Measurements from ENCODE around the gene CYP27C1.
"Not testable (repeated sequence)": the region's sequence is repeated elsewhere in the genome, so short reads cannot be mapped to it uniquely, and the experiment has no call there.

The CYP27C1 gene, protein sequence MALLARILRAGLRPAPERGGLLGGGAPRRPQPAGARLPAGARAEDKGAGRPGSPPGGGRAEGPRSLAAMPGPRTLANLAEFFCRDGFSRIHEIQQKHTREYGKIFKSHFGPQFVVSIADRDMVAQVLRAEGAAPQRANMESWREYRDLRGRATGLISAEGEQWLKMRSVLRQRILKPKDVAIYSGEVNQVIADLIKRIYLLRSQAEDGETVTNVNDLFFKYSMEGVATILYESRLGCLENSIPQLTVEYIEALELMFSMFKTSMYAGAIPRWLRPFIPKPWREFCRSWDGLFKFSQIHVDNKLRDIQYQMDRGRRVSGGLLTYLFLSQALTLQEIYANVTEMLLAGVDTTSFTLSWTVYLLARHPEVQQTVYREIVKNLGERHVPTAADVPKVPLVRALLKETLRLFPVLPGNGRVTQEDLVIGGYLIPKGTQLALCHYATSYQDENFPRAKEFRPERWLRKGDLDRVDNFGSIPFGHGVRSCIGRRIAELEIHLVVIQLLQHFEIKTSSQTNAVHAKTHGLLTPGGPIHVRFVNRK

DNA sequence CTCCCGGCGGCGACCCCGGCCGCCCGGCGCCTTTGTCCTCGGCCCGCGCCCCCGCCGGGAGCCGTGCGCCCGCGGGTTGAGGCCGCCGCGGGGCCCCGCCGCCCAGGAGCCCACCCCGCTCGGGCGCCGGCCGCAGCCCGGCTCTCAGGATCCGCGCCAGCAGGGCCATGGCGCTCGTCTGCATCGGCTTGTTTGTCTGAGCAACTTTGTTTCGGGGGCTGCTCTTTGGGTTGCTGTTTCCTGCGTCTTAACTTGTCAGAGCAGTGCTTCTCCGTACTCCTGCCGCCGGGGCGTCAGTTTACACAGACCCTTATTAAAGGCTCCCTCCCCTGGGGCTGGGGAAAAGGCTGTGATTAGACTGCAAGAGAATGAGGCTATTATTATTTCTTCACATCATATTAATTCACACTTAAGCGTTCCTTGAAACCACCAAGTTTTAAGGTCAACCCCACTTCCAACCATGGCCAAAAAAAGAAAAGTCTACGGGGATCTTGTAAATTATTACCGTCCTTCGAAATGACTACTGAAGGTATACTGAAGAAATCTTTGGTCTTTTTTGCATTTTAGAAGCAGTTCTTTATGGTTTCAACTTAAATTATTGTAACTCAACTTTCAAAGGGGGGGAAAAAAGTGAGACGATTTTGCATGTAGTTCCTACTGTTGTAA lies at the start of gene CYP27C1:
TSS of gene CYP27C1 (minus strand) at position 198 of the 666 bp plus-strand sequence. CDS start at position 169, 29 bp downstream.
- DNase-seq (ENCODE audit: low read depth): no peak

DNA sequence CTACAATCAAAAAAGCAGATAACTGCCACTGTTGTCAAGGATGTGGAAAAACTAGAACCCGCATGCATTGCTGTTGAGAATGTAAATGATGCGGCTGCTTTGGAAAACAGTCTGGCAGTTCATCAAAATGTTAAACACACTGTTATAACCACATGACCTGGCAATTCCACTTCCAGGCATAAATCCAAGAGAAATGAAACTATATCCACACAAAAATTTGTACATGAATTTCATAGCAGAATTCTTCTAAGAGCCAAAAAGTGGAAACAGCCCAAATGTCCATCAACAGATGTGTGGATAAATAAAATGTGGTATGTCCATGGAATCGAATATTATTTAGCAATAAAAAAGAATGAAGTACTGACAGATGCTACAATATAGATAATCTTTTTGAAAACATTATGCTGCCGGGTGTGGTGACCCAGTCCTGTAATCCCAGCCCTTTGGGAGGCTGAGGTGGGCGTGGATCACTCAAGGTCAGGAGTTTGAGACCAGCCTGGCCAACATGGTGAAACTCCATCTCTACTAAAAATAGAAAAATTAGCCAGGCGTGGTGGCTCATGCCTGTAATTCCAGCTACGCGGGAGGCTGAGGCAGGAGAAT lies 41.8 kb upstream of the CYP27C1 start:
- DNase-seq (ENCODE audit: low read depth): no peak

DNA sequence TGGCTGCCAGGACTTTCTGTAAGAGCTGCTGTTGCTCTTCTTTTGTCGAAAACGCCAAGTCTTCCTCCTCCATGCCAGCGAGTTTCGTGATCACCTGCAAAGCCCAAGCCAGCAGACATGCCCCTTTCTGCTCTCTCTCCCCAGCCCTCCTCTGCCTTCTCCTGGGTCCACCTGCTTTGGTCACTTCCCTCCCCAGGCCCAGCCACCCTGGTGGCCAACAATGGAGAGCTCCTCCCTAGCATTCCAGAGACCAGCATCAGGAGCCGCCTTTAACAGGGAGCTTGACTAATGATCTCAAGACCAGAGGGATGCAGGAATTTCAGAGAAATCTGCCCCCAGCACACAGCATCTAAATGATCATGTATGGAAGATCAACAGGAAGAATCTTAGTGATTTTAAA lies 39.3 kb upstream of the CYP27C1 start:
- DNase-seq (ENCODE audit: low read depth): no peak

DNA sequence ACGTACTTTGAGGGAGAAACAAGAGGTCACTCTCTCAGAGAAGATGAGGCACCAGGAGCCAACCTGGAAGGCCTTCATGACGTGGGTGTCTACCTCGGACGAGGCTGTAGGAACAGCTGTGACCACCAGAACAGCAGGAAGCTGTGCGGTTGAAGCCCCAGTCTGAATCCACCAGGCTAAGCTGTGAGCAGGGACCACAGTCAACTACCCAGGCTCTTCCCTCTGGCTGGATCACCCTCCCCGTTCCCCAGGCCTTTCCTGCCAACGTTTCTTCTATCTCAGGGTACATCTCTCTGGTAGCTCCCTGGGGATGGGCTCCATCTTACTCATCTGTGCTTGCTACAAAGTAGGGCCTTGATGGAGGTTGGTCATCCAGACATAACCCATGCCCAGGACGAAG lies 36.8 kb upstream of the CYP27C1 start:
- DNase-seq (ENCODE audit: low read depth): no peak

DNA sequence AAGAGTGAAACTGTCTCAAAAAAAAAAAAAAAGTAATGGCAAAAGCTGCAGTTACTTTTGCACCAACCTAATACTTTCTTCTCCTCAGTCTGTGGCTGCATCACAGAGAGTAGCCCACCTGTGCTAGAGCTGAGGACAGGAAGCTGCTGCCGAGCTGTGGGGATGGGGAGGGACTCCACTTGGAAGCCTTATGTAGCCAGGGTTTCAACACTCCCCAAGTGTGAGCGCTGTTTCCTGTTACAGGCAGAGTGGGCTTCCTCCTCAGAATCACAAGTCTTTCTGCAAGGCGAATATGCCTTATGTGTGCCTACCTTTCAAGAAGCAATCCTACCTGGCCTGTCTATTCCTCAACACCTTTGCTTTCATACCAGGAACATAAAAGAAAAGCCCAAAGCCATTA lies 36.3 kb upstream of the CYP27C1 start:
- no peak for DNase-seq (ENCODE audit: low read depth)

DNA sequence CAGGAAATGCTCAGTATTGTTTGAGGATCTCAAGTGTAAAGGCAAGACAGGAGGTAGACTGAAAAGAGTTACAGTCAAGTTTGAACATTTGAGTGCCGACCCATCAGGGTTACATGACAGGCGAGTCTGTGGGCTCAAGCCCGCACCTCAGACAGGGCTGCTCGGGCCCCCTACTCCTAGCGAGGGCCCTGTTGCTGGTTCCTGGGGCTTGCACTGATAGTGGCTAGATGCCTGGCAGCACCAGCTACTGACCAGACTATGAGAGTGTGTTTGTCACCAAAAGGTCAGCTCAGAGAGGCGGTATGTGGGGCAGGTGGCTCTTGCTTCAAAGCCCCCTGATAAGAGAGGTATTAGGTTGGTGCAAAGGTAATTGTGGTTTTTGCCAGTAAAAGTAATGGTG lies 35.6 kb upstream of the CYP27C1 start:
- no peak for DNase-seq (ENCODE audit: low read depth)

DNA sequence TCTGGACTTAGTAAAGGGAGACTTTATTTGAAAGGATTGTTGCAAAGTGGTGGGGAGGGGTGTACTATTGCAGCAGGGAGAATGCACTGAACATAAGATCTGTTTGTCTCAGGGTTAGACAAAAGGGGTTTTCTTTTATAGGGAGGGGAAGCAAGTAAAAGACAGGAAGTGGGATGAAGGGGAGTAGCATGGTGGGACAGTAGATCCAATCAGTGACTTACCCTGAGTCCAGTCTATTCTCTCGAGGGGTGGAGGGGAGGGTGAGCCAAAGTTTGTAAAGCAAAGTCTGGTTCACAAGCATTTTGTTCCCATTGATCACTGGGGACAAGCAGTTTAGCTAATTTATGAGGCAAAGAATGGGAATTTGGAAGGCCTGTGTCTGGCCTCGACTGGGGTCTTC lies 35.0 kb upstream of the CYP27C1 start:
- no peak for DNase-seq (ENCODE audit: low read depth)

DNA sequence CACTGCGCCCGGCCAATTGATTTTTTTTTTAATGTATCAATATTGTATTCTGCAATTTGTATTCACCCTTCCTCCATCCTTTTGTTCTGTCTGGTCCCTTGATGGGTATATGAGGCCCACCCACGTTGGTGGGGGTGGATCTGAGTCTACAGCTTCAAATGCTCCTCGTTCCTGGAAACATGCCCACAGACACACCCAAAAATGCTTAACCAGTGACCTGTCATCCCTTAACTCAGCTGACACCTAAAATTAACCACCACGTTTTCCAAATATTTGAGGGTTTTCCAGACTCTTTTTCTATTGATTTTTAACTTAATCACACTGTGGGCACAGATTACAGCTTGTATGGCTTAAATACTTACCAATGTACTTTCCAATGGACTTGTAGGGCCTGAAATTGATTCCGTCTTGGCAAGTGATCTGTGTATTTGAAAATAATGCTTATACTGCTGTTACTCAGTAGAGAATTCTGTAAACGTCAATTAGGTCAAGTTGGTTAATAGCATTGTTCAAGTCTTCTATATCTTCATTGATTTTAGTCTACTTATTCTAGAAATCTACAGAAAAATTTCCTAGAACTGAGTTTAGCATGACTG lies 34.4 kb upstream of the CYP27C1 start:
- peak; percentile 100 for DNase-seq (ENCODE audit: low read depth)

DNA sequence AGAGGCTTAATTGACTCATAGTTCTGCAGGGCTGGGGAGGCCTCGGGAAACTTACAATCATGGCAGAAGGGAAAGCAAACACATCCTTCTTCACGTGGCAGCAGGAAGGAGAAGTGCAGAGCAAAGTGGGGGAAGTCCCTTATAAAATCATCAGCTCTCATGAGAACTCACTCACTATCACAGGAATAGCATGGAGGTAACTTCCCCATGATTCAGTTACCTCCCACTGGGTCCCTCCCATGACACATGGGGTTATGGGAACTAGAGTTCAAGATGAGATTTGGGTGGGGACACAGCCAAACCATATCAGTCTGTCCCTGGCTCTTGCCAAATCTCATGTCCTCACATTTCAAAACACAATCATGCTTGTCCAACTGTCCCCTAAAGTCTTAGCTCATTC lies 21.1 kb upstream of the CYP27C1 start:
- not testable (repeated sequence) for DNase-seq (ENCODE audit: low read depth)

DNA sequence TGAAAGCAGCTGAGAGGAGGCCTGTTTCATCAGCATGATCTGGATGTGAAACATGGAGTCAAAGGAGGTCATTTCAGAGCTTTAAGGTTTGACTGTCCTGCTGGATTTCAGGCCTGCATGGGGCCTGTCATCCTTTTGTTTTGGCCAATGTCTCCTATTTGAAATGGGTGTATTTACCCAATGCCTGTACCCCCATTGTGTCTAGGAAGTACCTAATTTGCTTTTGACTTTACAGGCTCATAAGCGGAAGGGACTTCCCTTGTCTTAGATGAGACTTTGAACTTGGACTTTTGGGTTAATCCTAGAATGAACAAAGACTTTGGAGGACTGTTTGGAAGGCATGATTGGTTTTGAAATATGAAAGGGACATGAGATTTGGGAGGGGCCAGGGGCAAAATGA lies 19.3 kb upstream of the CYP27C1 start:
- no peak for DNase-seq (ENCODE audit: low read depth)

DNA sequence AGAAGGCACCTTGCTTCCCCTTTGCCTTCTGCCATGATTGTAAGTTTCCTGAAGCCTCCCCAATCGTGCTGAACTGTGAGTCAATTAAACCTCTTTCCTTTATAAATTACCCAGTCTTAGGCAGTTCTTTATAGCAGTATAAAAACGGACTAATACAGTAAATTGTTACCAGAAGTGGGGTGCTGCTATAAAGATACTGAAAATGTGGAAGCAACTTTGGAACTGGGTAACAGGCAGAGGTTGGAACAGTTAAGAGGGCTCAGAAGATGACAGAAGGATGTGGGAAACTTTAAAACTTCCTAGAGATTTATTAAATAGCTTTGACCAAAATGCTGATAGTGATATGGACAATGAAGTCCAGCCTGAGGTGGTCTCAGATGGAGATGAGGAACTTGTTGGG lies 17.7 kb upstream of the CYP27C1 start:
- not testable (repeated sequence) for DNase-seq (ENCODE audit: low read depth)

DNA sequence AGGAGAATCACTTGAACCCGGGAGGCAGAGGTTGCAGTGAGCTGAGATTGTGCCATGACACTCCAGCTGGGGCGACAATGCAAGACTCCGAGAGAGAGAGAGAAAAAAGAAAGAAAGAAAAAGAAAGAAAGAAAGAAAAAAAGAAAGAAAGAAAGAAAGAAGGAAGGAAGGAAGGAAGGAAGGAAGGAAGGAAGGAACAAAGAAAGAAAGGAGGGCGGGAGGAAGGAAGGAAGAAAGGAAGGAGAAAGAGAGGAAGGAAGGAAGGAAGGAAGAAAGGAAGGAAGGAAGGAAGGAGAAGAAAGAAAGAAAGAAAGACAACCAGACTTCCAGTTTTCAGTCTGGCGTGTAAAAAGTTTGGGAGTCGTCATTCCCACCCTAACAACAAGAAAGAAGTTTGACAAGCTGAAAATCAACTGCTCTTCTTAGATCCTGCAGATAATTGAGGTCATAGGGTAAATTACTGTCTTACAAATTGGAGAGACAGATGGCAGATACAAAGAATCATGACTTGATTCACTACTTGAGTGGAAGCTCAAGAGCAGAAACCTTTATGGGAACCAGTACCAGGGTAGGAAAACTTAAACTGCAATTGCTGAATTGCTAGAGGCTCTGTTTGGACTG lies 15.1 kb upstream of the CYP27C1 start:
- DNase-seq (ENCODE audit: low read depth): no peak

DNA sequence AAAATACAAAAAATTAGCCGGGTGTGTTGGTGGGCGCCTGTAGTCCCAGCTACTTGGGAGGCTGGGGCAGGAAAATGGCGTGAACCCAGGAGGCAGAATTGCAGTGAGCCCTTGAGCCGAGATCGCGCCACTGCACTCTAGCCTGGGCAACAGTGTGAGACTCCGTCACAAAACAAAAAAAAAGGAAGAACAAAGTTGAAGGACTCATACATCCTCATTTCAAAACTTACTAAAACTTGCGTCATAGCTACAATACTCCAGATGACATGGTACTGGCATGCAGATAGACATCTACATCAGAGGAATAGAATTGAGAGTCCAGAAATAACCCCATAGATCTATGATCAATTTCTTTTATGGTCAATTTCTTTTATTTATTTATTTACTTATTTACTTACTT lies 13.6 kb upstream of the CYP27C1 start:
- DNase-seq (ENCODE audit: low read depth): no peak

DNA sequence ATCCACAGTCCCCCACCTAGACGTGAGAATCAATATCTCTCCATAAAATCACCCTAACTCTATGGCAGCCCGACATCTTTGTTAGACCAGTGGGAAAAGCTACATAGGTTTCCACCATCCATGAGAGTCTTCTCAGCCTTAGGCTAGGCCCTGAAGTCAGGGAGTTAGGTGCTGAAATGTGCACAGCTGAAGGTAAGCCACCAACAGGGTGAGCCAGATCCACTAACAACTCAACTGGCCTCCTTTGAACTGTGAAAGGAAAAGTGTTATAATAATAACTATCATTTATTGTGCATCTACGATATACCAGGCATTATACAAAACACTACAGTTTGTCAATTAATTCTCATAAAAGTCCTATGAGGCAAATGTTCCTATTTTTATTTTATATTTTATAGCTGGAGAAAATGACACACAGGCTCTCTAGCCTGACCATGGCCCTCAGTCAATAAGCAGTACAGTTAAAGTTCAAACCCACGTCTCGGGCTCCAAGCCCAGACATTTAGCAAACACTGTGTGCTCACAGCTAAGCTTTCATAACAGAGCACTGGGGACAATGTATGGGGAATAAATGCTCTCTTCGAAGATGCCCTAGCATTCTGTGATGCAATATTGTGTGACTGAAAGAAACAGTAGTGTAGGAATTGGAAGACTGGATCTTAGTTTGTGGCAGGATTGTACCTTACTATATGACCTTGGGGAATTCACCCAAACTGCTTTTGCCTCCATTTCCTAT lies 11.2 kb upstream of the CYP27C1 start:
- no peak for DNase-seq (ENCODE audit: low read depth)

DNA sequence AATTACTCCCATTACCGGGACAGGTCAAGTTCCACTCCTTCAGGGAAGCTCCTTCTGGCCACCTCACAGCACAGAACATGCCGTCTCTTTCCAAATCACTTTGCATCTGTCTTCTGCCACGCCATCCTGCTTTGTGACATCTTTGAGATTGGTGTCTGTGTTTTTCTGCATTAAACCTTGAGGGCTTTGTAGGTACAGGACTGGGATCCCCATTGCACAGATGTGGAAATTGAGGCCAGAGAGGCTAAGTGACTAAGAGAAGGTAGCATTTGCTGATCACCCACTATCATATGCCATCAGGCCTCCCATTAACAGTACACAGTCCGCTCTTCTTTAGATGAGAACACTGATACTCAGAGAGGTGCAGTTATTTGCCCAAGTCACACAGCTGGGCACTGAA lies 9.5 kb upstream of the CYP27C1 start:
- no peak for DNase-seq (ENCODE audit: low read depth)

DNA sequence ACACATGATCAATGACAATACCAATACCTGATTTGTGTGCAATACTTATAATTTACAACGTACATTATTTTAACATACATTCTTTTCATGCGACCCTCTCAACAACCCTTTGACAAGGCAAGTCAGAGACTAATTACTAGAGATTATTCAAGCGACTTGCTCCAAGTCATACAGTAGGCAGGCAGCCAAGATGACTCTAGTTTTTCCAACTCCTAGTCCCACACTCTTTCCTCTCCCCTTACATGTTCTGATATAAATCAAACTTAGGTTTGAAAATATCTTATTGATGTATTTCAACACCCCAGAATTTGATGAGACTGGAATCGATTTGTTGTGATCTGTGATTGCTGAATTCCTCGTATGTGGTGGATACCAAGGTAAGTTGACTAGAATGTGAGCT lies 8.0 kb upstream of the CYP27C1 start:
- no peak for DNase-seq (ENCODE audit: low read depth)

DNA sequence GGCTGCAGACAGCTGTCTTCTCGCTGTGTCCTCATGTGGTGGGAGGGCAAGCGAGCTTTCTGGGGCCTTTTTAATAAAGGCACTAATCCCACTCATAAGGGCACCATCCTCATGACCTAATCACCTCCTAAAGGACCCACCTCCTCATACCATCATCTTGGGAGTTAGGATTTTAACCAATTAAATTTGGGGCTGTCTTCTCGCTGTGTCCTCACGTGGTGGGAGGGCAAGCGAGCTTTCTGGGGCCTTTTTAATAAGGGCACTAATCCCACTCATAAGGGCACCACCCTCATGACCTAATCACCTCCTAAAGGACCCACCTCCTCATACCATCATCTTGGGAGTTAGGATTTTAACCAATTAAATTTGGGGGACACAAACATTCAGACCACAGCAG lies 7.2 kb upstream of the CYP27C1 start:
- not testable (repeated sequence) for DNase-seq (ENCODE audit: low read depth)

DNA sequence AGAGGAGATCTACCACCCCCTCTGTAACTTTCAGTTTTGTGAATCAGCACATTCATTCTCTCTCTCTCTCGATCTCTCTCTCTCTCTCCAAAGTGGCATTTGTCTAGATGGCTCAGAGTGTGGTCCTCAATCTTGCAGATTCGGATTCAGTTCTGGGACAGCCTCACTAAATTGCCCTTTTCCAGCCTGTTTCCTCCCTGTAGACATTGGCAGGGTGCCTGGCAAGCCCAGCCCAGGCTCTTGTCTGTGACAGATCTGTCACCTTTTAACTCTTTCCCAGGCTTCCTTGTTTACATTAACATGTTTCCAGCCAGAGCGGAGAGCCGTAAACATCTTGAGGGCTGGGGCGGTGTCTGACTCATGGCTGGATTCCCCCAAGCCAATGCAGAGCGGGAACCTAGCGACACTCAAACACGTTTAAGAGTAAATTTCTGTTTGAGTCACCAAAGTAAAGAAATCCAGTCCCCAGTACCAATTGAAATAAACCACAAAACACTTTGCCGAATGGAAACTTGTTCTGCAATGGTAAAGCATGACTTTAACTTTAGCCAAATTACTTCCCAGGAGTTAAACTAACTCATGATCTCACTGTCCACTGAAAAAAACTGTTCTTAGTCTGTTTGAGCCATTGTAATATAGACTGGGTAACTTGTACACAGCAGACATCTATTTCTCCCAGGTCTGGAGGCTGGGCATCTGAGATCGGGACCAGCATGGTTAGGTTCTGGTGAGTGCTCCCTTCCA lies 6.6 kb upstream of the CYP27C1 start:
- DNase-seq (ENCODE audit: low read depth): peak; percentile 79

DNA sequence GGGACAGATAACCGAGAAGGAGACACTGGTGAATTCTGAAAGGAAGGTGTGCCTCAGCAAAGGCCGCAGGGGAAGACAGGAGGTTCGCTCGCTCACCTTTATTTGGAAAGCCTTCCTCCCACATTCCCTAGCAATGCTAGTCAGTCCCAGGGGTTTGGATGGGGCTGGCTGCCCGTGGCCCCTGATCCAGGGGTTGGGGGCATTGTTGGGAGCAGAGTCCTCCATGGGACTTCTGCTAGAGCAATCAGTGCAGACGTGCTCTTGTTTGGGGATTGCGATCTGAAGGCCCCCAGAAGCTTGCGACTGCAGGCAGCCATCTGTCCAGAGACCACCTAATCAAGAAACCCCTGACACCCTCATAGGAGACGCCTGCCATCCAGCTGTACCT lies 6.0 kb upstream of the CYP27C1 start:
- DNase-seq (ENCODE audit: low read depth): no peak

DNA sequence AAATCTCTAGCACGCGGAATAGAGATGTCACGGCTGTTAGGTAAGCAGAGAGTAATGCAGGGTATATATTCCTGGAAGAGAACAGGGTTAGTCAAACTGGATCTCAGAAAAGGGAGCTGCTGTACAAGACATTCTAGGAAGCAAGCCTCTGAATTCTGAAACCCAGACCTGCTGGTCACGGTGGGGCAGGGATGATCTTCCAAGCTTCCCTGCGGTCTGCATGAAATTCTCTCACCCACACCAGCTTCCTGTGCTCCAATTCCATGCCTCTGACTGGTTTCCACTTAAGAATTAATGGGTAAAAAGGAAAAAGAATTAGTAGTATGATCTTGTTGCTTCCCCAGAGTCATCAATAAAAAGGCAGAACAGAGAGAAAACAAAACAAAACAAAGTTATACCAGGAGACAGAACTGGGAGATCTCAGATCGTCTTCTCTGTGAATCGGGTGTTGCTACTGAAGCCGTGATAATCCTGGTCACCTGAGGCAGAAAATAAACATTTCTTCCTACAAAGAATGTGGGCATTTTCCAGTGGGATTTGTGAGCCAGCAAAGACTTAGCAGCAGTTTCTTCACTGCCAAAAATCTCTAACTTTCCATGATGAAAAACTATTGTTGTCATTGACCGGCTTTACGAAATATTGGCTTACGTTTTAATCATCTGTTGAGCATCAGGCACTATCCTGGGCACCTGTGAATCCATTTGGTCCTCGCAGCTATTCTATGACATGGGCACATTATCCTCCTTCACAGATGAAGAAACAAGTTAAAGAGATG lies 5.3 kb upstream of the CYP27C1 start:
- DNase-seq (ENCODE audit: low read depth): no peak

All from HS-27A (cell line).